Glutamatergic neuron (in vitro differentiated cells): Measurements from ENCODE around the gene KRTAP6-1. TPM values are rescaled to one million over a fixed set of nuclear protein-coding genes. Genes with fewer than 3 reads are reported as not detected.

ENCODE experiments used
- DNase-seq: peaks from one replicate; pipeline ENCODE4 v3.0.0; 2022
- H3K27ac Mint-ChIP-seq: one replicate; pipeline ENCODE4 v1.8.0; 2020; ENCODE audit warnings: mild to moderate bottlenecking, mixed read lengths, inconsistent platforms; ENCODE audit not compliant: unreplicated experiment
- H3K27me3 Mint-ChIP-seq: one replicate; pipeline ENCODE4 v1.8.0; 2020; ENCODE audit warnings: mild to moderate bottlenecking, moderate library complexity, mixed read lengths, inconsistent platforms; ENCODE audit not compliant: unreplicated experiment
- H3K36me3 Mint-ChIP-seq: one replicate; pipeline ENCODE4 v1.8.0; 2020; ENCODE audit warnings: mild to moderate bottlenecking, mixed read lengths, inconsistent platforms; ENCODE audit not compliant: unreplicated experiment
- H3K4me1 Mint-ChIP-seq: one replicate; pipeline ENCODE4 v1.8.0; 2020; ENCODE audit warnings: mild to moderate bottlenecking, low read depth, mixed read lengths, inconsistent platforms; ENCODE audit not compliant: unreplicated experiment
- H3K4me3 Mint-ChIP-seq: one replicate; pipeline ENCODE4 v1.8.0; 2020; ENCODE audit warnings: mild to moderate bottlenecking, mixed read lengths, inconsistent platforms; ENCODE audit not compliant: unreplicated experiment
- H3K9me3 Mint-ChIP-seq: one replicate; pipeline ENCODE4 v1.8.0; 2020; ENCODE audit warnings: mild to moderate bottlenecking, moderate library complexity, mixed read lengths, inconsistent platforms; ENCODE audit not compliant: unreplicated experiment
- CTCF ChIP-seq: fragments of 200-600 bp; sonication (generic); IDR thresholded peaks from one replicate; pipeline ENCODE4 v1.5.0; 2021; ENCODE audit not compliant: partially characterized antibody, unreplicated experiment
- total RNA-seq: library from RNA; stranded (reverse); fragmentation: NEBNext Ultra II Directional; extraction: Animal tissue kit (Norgen Biotek cat#: 25700); gene quantifications from one replicate; pipeline ENCODE4 v1.2.1, GENCODE V29; 2021; ENCODE audit not compliant: unreplicated experiment

The KRTAP6-1 gene
- total RNA-seq, 1 donor from 2014 or later: not detected

DNA sequence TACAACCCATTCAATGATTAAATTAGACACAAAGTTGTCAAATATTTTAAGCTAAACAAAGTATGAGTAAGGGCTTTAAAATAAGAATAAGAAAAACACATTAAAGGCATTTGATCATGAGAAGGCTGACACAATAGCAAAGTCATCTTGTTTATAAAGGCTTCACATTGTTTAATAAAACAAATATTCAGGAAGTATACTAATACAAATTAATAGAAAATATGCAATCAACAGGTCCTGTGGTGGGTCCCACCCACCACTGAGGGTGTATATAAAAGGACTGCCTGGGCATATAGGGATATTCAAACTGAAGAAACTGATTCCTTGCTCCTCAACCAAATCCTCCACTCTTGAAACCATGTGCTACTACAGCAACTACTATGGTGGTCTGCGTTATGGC, 21.2 kb upstream of the KRTAP6-1 start, which contains the start of gene KRTAP20-2:
Gene KRTAP20-2 (plus strand): TSS at position 301 of the 400 bp plus-strand sequence. CDS start 58 bp downstream, at position 359.
- no peak within 1 kb of the TSS for H3K27ac Mint-ChIP-seq
- no peak within 1 kb of the TSS for H3K4me3 Mint-ChIP-seq
- no peaks in the 10 kb centered on the region for H3K27me3 Mint-ChIP-seq
- H3K36me3 Mint-ChIP-seq: no peaks in the 10 kb centered on the region
- no peaks in the 10 kb centered on the region for H3K4me1 Mint-ChIP-seq
- no peak for DNase-seq
- no peaks in the 10 kb centered on the region for H3K9me3 Mint-ChIP-seq
- no peak for TF ChIP-seq CTCF

DNA sequence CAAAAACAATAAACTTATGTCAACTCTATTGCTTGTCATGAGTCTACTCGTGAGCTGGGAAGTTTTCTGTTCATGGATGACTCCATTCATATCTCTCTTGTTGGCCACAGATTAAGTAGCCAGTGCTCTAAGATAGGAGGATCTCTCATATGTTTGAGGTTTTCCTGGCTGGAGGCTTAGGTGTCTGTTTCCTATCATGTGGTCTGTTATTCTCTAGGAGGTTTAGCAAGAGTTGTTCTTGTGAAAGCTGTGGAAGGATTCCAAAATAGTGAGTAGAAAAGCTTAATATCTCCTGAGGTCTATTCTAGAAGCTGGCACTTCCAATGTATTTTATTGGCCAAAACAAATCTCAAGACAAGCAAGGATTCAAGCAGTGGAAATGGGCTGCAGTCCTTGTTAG, 15.5 kb upstream of the KRTAP6-1 start:
- H3K4me3 Mint-ChIP-seq: no peak overlapping the region
- DNase-seq: no peak
- H3K27me3 Mint-ChIP-seq: peaks cover 2% of the 10 kb centered on the region
- peaks cover 14% of the 10 kb centered on the region for H3K36me3 Mint-ChIP-seq
- TF ChIP-seq CTCF: no peak
- no peak overlapping the region for H3K27ac Mint-ChIP-seq
- no peaks in the 10 kb centered on the region for H3K4me1 Mint-ChIP-seq
- peaks cover 2% of the 10 kb centered on the region for H3K9me3 Mint-ChIP-seq

GRCh38 chr21:30628109-30628508, 14.4 kb upstream of the KRTAP6-1 start:
- Mint-ChIP-seq H3K27ac (no peak overlapping the region), H3K9me3 (peaks cover 2% of the 10 kb centered on the region), H3K36me3 (peaks cover 15% of the 10 kb centered on the region), H3K4me1 (no peaks in the 10 kb centered on the region), H3K4me3 (no peak overlapping the region), H3K27me3 (peaks cover 2% of the 10 kb centered on the region)
- no peak for TF ChIP-seq CTCF
- no peak for DNase-seq

DNA sequence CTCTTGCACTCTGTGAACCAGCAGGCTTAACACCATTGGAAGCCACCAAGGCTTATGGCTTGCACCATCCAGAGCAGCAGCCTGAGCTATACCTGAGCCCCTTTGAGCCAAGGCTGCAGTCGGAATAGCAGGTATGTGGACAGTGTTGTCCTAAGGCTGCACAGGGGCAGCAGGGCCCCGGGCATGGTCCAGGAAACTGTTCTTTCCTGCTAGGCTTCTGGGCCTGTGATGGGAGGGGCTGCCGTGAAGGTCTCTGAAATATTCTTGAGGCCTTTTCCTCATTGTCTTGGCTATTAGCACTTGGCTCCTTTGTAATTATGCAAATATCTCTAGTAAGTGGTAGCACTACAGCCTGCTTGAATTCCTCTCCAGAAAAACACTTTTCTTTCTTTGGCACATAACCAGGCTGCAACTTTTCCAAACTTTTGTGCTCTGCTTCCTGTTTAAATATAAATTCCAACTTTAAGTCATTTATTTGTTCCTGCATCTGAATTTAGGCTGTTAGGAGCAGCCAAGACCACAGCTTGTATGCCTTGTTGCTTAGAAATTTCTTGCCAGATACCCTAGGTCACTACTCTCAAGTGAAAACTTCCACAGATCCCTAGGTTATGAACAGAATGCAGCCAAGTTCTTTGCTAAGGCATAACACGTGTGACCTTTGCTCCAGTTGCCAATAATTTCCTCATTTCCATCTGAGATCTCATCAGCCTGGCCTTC, 11.9 kb upstream of the KRTAP6-1 start:
- no peak overlapping the region for H3K4me3 Mint-ChIP-seq
- H3K4me1 Mint-ChIP-seq: no peaks in the 10 kb centered on the region
- peaks cover 2% of the 10 kb centered on the region for H3K27me3 Mint-ChIP-seq
- H3K36me3 Mint-ChIP-seq: peaks cover 15% of the 10 kb centered on the region
- peaks cover 2% of the 10 kb centered on the region for H3K9me3 Mint-ChIP-seq
- H3K27ac Mint-ChIP-seq: no peak overlapping the region
- DNase-seq: no peak
- no peak for TF ChIP-seq CTCF

DNA sequence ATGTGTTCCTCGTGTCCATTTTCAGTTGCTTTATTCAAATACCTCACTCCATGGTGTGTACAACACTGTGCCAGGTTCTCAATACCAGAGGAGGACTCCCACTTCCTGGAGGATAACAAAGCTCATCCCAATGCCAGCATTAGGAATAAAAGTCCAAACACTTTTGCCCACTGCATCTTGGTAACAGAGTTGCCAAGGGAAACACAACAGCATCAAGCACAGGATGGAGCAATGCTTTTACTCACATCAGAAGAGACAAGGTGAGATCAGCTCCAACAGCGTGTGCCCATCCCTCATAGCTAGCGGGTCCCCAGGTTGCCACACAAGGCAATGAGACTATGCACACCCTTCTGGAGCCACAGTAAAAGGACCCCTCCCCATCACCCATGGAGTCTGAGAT, 9.6 kb upstream of the KRTAP6-1 start:
- no peak overlapping the region for H3K4me3 Mint-ChIP-seq
- peaks cover 2% of the 10 kb centered on the region for H3K9me3 Mint-ChIP-seq
- H3K27ac Mint-ChIP-seq: no peak overlapping the region
- peaks cover 15% of the 10 kb centered on the region for H3K36me3 Mint-ChIP-seq
- peaks cover 2% of the 10 kb centered on the region for H3K27me3 Mint-ChIP-seq
- no peak for TF ChIP-seq CTCF
- no peak for DNase-seq
- H3K4me1 Mint-ChIP-seq: no peaks in the 10 kb centered on the region
